Activated T-helper 2 cell treated with anti-CD3 and anti-CD28 coated beads, Interferon-gamma antibody, Interleukin-2, Interleukin-4, amounts not matched to agents 10 μg/mL and 5 μg/mL and 100 μg/mL, durations not matched to agents 14 hours and 24 hours and 36 hours (primary cell): ENCODE results near the gene TLE1. TPM values are rescaled to one million over a fixed set of nuclear protein-coding genes. Genes with fewer than 3 reads are reported as not detected.

ENCODE experiments used
- DNase-seq: peaks from one replicate; pipeline ENCODE4 v3.0.0; 2021; ENCODE audit warnings: low spot score
- H3K27ac Mint-ChIP-seq: one replicate; pipeline ENCODE4 v1.8.0; 2021; ENCODE audit warnings: mixed read lengths
- H3K27me3 Mint-ChIP-seq: one replicate; pipeline ENCODE4 v1.8.0; 2021; ENCODE audit warnings: low read depth, mixed read lengths
- H3K36me3 Mint-ChIP-seq: one replicate; pipeline ENCODE4 v1.8.0; 2021; ENCODE audit warnings: low read depth, mixed read lengths
- H3K4me1 Mint-ChIP-seq: one replicate; pipeline ENCODE4 v1.8.0; 2021; ENCODE audit warnings: low read depth, mixed read lengths
- H3K4me3 Mint-ChIP-seq: one replicate; pipeline ENCODE4 v1.8.0; 2021; ENCODE audit warnings: low read depth, mild to moderate bottlenecking, moderate library complexity, mixed read lengths
- H3K9me3 Mint-ChIP-seq: one replicate; pipeline ENCODE4 v1.8.0; 2021; ENCODE audit warnings: mixed read lengths
- intact Hi-C: fragments of 100-400 bp; cut with micrococcal nuclease; formaldehyde crosslinking; loops from one replicate; pipeline ENCODE4 v1.15.1; 2023
- total RNA-seq: library from RNA; stranded (reverse); gene quantifications from 2 replicates; pipeline ENCODE4 v1.2.3, GENCODE V29; 2022

TLE1 gene
- total RNA-seq, 1 donor from 2014 or later: 0.41 TPM

- H3K27me3 Mint-ChIP-seq: no peaks in the 10 kb centered on the region
- DNase-seq: no peak
- intact Hi-C loops: no loop called here
- H3K4me3 Mint-ChIP-seq: no peak overlapping the region
- no peaks in the 10 kb centered on the region for H3K36me3 Mint-ChIP-seq
- no peaks in the 10 kb centered on the region for H3K4me1 Mint-ChIP-seq
- no peak overlapping the region for H3K27ac Mint-ChIP-seq
- peaks cover 4% of the 10 kb centered on the region for H3K9me3 Mint-ChIP-seq
Observed at GRCh38 chr9:81543695-81544094, 145.7 kb downstream of the TLE1 start.

- Mint-ChIP-seq H3K9me3 (peaks cover 4% of the 10 kb centered on the region), H3K27me3 (no peaks in the 10 kb centered on the region)
- intact Hi-C loops: no loop called here
Observed at GRCh38 chr9:81542118-81542889, 147.0 kb downstream of the TLE1 start.

GRCh38 chr9:81540142-81540710 lies 149.1 kb downstream of the TLE1 start:
- Mint-ChIP-seq H3K36me3 (no peaks in the 10 kb centered on the region), H3K27me3 (no peaks in the 10 kb centered on the region), H3K27ac (no peak overlapping the region), H3K4me3 (no peak overlapping the region), H3K9me3 (peaks cover 4% of the 10 kb centered on the region), H3K4me1 (no peaks in the 10 kb centered on the region)
- DNase-seq: no peak
- intact Hi-C loops: no loop called here

More at GRCh38 chr9:81542118-81542889, 147.0 kb downstream of the TLE1 start:
- no peak overlapping the region for H3K27ac Mint-ChIP-seq
- H3K4me3 Mint-ChIP-seq: no peak overlapping the region
- DNase-seq: no peak
- no peaks in the 10 kb centered on the region for H3K36me3 Mint-ChIP-seq
- H3K4me1 Mint-ChIP-seq: no peaks in the 10 kb centered on the region

GRCh38 chr9:81539317-81539716 lies 150.0 kb downstream of the TLE1 start:
- no peaks in the 10 kb centered on the region for H3K4me1 Mint-ChIP-seq

GRCh38 chr9:81538890-81539289 lies 150.5 kb downstream of the TLE1 start:
- Mint-ChIP-seq H3K36me3 (no peaks in the 10 kb centered on the region), H3K9me3 (peaks cover 4% of the 10 kb centered on the region), H3K4me3 (no peak overlapping the region), H3K4me1 (no peaks in the 10 kb centered on the region), H3K27ac (no peak overlapping the region), H3K27me3 (no peaks in the 10 kb centered on the region)
- DNase-seq: no peak
- intact Hi-C loops: no loop called here

More at GRCh38 chr9:81539317-81539716, 150.0 kb downstream of the TLE1 start:
- DNase-seq: no peak
- Mint-ChIP-seq H3K27me3 (no peaks in the 10 kb centered on the region), H3K4me3 (no peak overlapping the region), H3K27ac (no peak overlapping the region), H3K9me3 (peaks cover 4% of the 10 kb centered on the region), H3K36me3 (no peaks in the 10 kb centered on the region)
- intact Hi-C loops: no loop called here

- no peak for DNase-seq
- intact Hi-C loops: no loop called here
- H3K27me3 Mint-ChIP-seq: no peaks in the 10 kb centered on the region
- no peaks in the 10 kb centered on the region for H3K36me3 Mint-ChIP-seq
- no peak overlapping the region for H3K27ac Mint-ChIP-seq
- H3K4me3 Mint-ChIP-seq: no peak overlapping the region
- no peaks in the 10 kb centered on the region for H3K4me1 Mint-ChIP-seq
- peaks cover 4% of the 10 kb centered on the region for H3K9me3 Mint-ChIP-seq
Observed at GRCh38 chr9:81537964-81538363, 151.4 kb downstream of the TLE1 start.

- H3K27me3 Mint-ChIP-seq: no peaks in the 10 kb centered on the region
- H3K4me1 Mint-ChIP-seq: no peaks in the 10 kb centered on the region
- intact Hi-C loops: no loop called here
- no peak for DNase-seq
- no peaks in the 10 kb centered on the region for H3K36me3 Mint-ChIP-seq
- no peaks in the 10 kb centered on the region for H3K9me3 Mint-ChIP-seq
- no peak overlapping the region for H3K4me3 Mint-ChIP-seq
- no peak overlapping the region for H3K27ac Mint-ChIP-seq
Observed at GRCh38 chr9:81536242-81537025, 152.9 kb downstream of the TLE1 start.

- Mint-ChIP-seq H3K36me3 (no peaks in the 10 kb centered on the region), H3K4me3 (no peak overlapping the region), H3K27ac (no peak overlapping the region), H3K4me1 (no peaks in the 10 kb centered on the region), H3K27me3 (no peaks in the 10 kb centered on the region), H3K9me3 (no peaks in the 10 kb centered on the region)
- no peak for DNase-seq
- intact Hi-C loops: no loop called here
Observed at GRCh38 chr9:81535542-81536241, 153.7 kb downstream of the TLE1 start.

- DNase-seq: no peak
Observed at GRCh38 chr9:81534138-81534875, 155.0 kb downstream of the TLE1 start.

More at GRCh38 chr9:81534138-81534875, 155.0 kb downstream of the TLE1 start:
- no peaks in the 10 kb centered on the region for H3K9me3 Mint-ChIP-seq
- intact Hi-C loops: no loop called here
- H3K27ac Mint-ChIP-seq: no peak overlapping the region
- H3K36me3 Mint-ChIP-seq: no peaks in the 10 kb centered on the region
- no peaks in the 10 kb centered on the region for H3K4me1 Mint-ChIP-seq
- H3K27me3 Mint-ChIP-seq: no peaks in the 10 kb centered on the region
- no peak overlapping the region for H3K4me3 Mint-ChIP-seq

Other genes with a start within 250 kb of the TLE1 start
- not detected in 2 replicates for gene SPATA31D4, start 238.9 kb upstream of the TLE1 start, total RNA-seq